IPS DF 6.9 (cell line): ENCODE results near the gene PRDX4.
"Not testable (repeated sequence)": the region's sequence is repeated elsewhere in the genome, so short reads cannot be mapped to it uniquely, and the experiment has no call there.

ENCODE experiments used
- DNase-seq: peaks from one replicate; pipeline ENCODE4 v3.0.0-alpha.2; 2013; ENCODE audit warnings: low read depth, low spot score
- H3K27ac ChIP-seq: one replicate; pipeline ENCODE4 v1.5.1; 2013; ENCODE audit warnings: low read length, control low read depth
- H3K27me3 ChIP-seq: 2 replicates; pipeline ENCODE4 v1.6.1; 2013; ENCODE audit warnings: mild to moderate bottlenecking, low read length; ENCODE audit not compliant: control insufficient read depth, insufficient read depth
- H3K36me3 ChIP-seq: 2 replicates; pipeline ENCODE4 v1.6.1; 2013; ENCODE audit warnings: low read length; ENCODE audit not compliant: control insufficient read depth, insufficient read depth
- H3K4me1 ChIP-seq: 2 replicates; pipeline ENCODE4 v1.6.1; 2013; ENCODE audit warnings: low read length; ENCODE audit not compliant: control insufficient read depth, insufficient read depth
- H3K4me3 ChIP-seq: 2 replicates; pipeline ENCODE4 v1.5.1; 2013; ENCODE audit warnings: mild to moderate bottlenecking, low read length
- H3K9me3 ChIP-seq: 2 replicates; pipeline ENCODE4 v1.6.1; 2013; ENCODE audit warnings: low read length, inconsistent platforms; ENCODE audit not compliant: control insufficient read depth, insufficient read depth
- WGBS: extraction: QIAGEN DNeasy Blood & Tissue Kit; methylation state at CpG from one replicate; pipeline ENCODE4 v1.1.7; 2013; ENCODE audit warnings: mixed read lengths, missing lambda C conversion rate; ENCODE audit not compliant: insufficient read length, insufficient coverage; 5-methylcytosine and 5-hydroxymethylcytosine counted together

The PRDX4 gene

GRCh38 chrX:23670528-23670927 lies 3.2 kb downstream of the PRDX4 start:
- no peak for DNase-seq
- no CpG with 5 or more reads among the region's 1 CpG for WGBS
- Histone ChIP-seq H3K27me3 (no peaks in the 10 kb centered on the region), H3K4me3 (no peak overlapping the region), H3K9me3 (no peaks in the 10 kb centered on the region), H3K4me1 (peaks cover 2% of the 10 kb centered on the region; the same call in 1 of the 2 replicates), H3K36me3 (no peaks in the 10 kb centered on the region), H3K27ac (no peak overlapping the region)

GRCh38 chrX:23673108-23673507 lies 5.8 kb downstream of the PRDX4 start:
- DNase-seq = no peak
- Histone ChIP-seq H3K27me3 (no peaks in the 10 kb centered on the region), H3K4me1 (no peaks in the 10 kb centered on the region), H3K9me3 (no peaks in the 10 kb centered on the region), H3K36me3 (no peaks in the 10 kb centered on the region), H3K27ac (no peak overlapping the region), H3K4me3 (no peak overlapping the region)
- no CpG with 5 or more reads among the region's 3 CpGs for WGBS

- not testable (repeated sequence) for H3K4me3 ChIP-seq, H3K27me3 ChIP-seq, H3K4me1 ChIP-seq, DNase-seq, H3K27ac ChIP-seq, H3K36me3 ChIP-seq, H3K9me3 ChIP-seq
- no CpG with 5 or more reads among the region's 3 CpGs for WGBS
Observed at GRCh38 chrX:23676486-23676885, 9.2 kb downstream of the PRDX4 start.

DNA sequence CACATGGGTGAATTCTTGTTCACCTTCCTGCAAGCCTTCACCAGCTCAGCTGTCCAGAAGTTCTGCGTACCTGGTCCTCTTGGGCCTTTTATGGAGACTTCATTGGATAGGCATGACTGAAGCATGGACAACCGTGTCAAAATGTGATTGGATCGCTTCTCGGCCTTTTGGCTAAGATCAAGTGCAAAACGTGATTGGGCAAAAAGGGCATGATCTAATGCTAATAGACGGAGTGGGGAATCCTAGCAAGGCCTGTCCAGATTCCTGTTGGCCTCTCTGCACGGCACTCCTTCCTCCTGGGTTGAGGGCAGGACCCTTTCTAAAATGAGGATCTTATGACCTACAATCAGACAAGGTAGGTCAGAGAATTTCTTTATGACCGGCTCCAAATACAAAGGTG lies 24.9 kb downstream of the PRDX4 start:
- Histone ChIP-seq H3K36me3 (no peaks in the 10 kb centered on the region), H3K4me1 (no peaks in the 10 kb centered on the region), H3K27ac (no peak overlapping the region), H3K27me3 (no peaks in the 10 kb centered on the region), H3K4me3 (no peak overlapping the region), H3K9me3 (no peaks in the 10 kb centered on the region)
- WGBS = no CpG with 5 or more reads among the region's 8 CpGs
- no peak for DNase-seq

DNA sequence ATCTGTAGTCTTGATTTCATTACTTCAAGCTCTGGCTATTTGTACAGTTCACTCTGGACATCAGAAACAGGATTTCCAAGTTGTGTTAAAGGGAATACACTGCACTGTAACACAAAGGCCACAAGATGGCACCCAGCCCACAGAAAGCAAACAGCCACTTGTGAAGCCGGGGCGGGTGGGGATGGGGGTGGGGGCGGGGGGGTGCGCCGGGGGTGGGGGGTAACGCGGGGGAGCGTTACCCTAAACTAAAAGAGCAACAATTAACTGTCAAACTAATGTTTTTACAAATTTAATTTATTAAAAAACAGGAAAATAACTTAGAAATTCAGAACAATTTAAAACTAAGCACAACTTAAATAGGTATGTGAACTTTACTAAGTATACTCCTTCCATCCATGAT lies 27.3 kb downstream of the PRDX4 start:
- no peaks in the 10 kb centered on the region for H3K9me3 ChIP-seq
- H3K27me3 ChIP-seq = no peaks in the 10 kb centered on the region
- H3K4me3 ChIP-seq = no peak overlapping the region
- H3K4me1 ChIP-seq = no peaks in the 10 kb centered on the region
- H3K36me3 ChIP-seq = no peaks in the 10 kb centered on the region
- no CpG with 5 or more reads among the region's 8 CpGs for WGBS
- no peak overlapping the region for H3K27ac ChIP-seq
- DNase-seq = no peak

GRCh38 chrX:23699636-23700194 lies 32.4 kb downstream of the PRDX4 start:
- Histone ChIP-seq H3K9me3 (no peaks in the 10 kb centered on the region), H3K4me1 (no peaks in the 10 kb centered on the region), H3K27me3 (no peaks in the 10 kb centered on the region), H3K36me3 (no peaks in the 10 kb centered on the region), H3K4me3 (no peak overlapping the region), H3K27ac (no peak overlapping the region)
- no CpG with 5 or more reads among the region's 16 CpGs for whole genome bisulfite sequencing
- no peak for DNase-seq

- Histone ChIP-seq H3K4me1 (no peaks in the 10 kb centered on the region), H3K9me3 (no peaks in the 10 kb centered on the region), H3K36me3 (no peaks in the 10 kb centered on the region; the same call in 1 of the 2 replicates), H3K27me3 (no peaks in the 10 kb centered on the region), H3K27ac (no peak overlapping the region), H3K4me3 (no peak overlapping the region)
- no peak for DNase-seq
- no CpG with 5 or more reads among the region's 5 CpGs for WGBS
Observed at GRCh38 chrX:23704673-23705206, 37.4 kb downstream of the PRDX4 start.

DNA sequence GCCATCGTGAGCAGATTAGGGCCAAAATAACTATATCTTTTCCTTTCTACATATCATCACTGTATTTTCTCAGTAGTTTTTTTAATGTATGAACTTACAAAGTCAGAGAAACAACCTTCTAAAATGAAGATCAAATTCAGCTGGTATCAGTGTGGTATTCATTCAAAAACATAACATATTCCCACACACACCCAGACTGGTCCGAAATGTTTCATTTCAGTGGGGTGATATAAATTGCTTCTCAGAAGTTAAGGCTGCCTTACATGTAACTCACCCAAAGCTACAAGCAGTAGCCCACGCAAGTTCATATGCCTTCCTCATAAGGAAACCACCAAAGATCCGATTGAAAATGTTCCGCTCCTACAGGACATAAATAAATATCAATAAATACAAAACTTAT lies 37.9 kb downstream of the PRDX4 start:
- Histone ChIP-seq H3K4me3 (no peak overlapping the region), H3K4me1 (no peaks in the 10 kb centered on the region), H3K9me3 (no peaks in the 10 kb centered on the region), H3K27ac (no peak overlapping the region), H3K36me3 (no peaks in the 10 kb centered on the region; the same call in 1 of the 2 replicates), H3K27me3 (no peaks in the 10 kb centered on the region)
- no peak for DNase-seq
- no CpG with 5 or more reads among the region's 5 CpGs for WGBS

GRCh38 chrX:23720117-23720677 lies 52.9 kb downstream of the PRDX4 start:
- WGBS = no CpG with 5 or more reads among the region's 8 CpGs
- Histone ChIP-seq H3K4me3 (no peak overlapping the region), H3K36me3 (no peaks in the 10 kb centered on the region), H3K4me1 (no peaks in the 10 kb centered on the region), H3K9me3 (no peaks in the 10 kb centered on the region), H3K27ac (no peak overlapping the region), H3K27me3 (no peaks in the 10 kb centered on the region)
- no peak for DNase-seq

GRCh38 chrX:23726191-23726590 lies 58.9 kb downstream of the PRDX4 start:
- no peaks in the 10 kb centered on the region for H3K27me3 ChIP-seq
- no peak overlapping the region for H3K27ac ChIP-seq
- no peaks in the 10 kb centered on the region for H3K9me3 ChIP-seq
- H3K4me3 ChIP-seq = no peak overlapping the region
- H3K36me3 ChIP-seq = no peaks in the 10 kb centered on the region
- WGBS = no CpG with 5 or more reads among the region's 6 CpGs
- no peaks in the 10 kb centered on the region for H3K4me1 ChIP-seq
- DNase-seq = no peak

- Histone ChIP-seq H3K27me3 (no peaks in the 10 kb centered on the region), H3K9me3 (no peaks in the 10 kb centered on the region), H3K4me3 (no peak overlapping the region), H3K36me3 (no peaks in the 10 kb centered on the region), H3K27ac (no peak overlapping the region), H3K4me1 (no peaks in the 10 kb centered on the region)
- WGBS = no CpG with 5 or more reads among the region's 3 CpGs
- no peak for DNase-seq
Observed at GRCh38 chrX:23727206-23727605, 59.9 kb downstream of the PRDX4 start.
